Activated T-helper 1 cell treated with anti-CD3 and anti-CD28 coated beads, Interleukin-12 subunit alpha, Interleukin-12 subunit beta, Interleukin-2, Interleukin-4 antibody, amounts not matched to agents 30 ng/mL and 10 ng/mL and 1 ng/mL, durations not matched to agents 14 hours and 24 hours and 36 hours (primary cell): Measurements from ENCODE around the gene BMP3. TPM values are rescaled to one million over a fixed set of nuclear protein-coding genes. Genes with fewer than 3 reads are reported as not detected.

ENCODE experiments used
- DNase-seq: peaks from one replicate; pipeline ENCODE4 v3.0.0; 2021; ENCODE audit warnings: low spot score
- H3K27ac Mint-ChIP-seq: one replicate; pipeline ENCODE4 v1.8.0; 2021; ENCODE audit warnings: mild to moderate bottlenecking, mixed read lengths
- H3K27me3 Mint-ChIP-seq: one replicate; pipeline ENCODE4 v1.8.0; 2022; ENCODE audit warnings: mild to moderate bottlenecking, moderate library complexity, mixed read lengths; ENCODE audit not compliant: insufficient read depth
- H3K36me3 Mint-ChIP-seq: one replicate; pipeline ENCODE4 v1.8.0; 2021; ENCODE audit warnings: low read depth, mixed read lengths
- H3K4me1 Mint-ChIP-seq: one replicate; pipeline ENCODE4 v1.8.0; 2021; ENCODE audit warnings: low read depth, mixed read lengths
- H3K4me3 Mint-ChIP-seq: one replicate; pipeline ENCODE4 v1.8.0; 2021; ENCODE audit warnings: mild to moderate bottlenecking, moderate library complexity, mixed read lengths
- H3K9me3 Mint-ChIP-seq: one replicate; pipeline ENCODE4 v1.8.0; 2021; ENCODE audit warnings: mixed read lengths
- intact Hi-C: fragments of 100-400 bp; cut with micrococcal nuclease; formaldehyde crosslinking; loops from one replicate; pipeline ENCODE4 v1.15.1; 2024
- total RNA-seq: library from RNA; stranded (reverse); gene quantifications from 2 replicates; pipeline ENCODE4 v1.2.3, GENCODE V29; 2022

Gene BMP3
- total RNA-seq, 1 donor from 2014 or later: not detected

GRCh38 chr4:81030981-81031791, 678 bp downstream of the BMP3 start:
- DNase-seq: no peak
- Mint-ChIP-seq H3K27ac (no peak overlapping the region), H3K4me3 (peak overlapping the region; percentile 23), H3K27me3 (peaks cover 60% of the 10 kb centered on the region), H3K4me1 (peaks cover 5% of the 10 kb centered on the region), H3K9me3 (no peaks in the 10 kb centered on the region), H3K36me3 (no peaks in the 10 kb centered on the region)
- intact Hi-C loops: no loop called here

GRCh38 chr4:81031796-81032551, 1.5 kb downstream of the BMP3 start:
- Mint-ChIP-seq H3K27me3 (peaks cover 54% of the 10 kb centered on the region), H3K9me3 (no peaks in the 10 kb centered on the region), H3K4me1 (peaks cover 5% of the 10 kb centered on the region), H3K4me3 (peak overlapping the region; percentile 23), H3K36me3 (no peaks in the 10 kb centered on the region), H3K27ac (no peak overlapping the region)
- intact Hi-C loops: no loop called here
- no peak for DNase-seq

GRCh38 chr4:81032771-81033684, 2.5 kb downstream of the BMP3 start:
- DNase-seq: no peak
- peaks cover 55% of the 10 kb centered on the region for H3K27me3 Mint-ChIP-seq
- H3K36me3 Mint-ChIP-seq: no peaks in the 10 kb centered on the region
- no peaks in the 10 kb centered on the region for H3K9me3 Mint-ChIP-seq
- no peak overlapping the region for H3K27ac Mint-ChIP-seq
- H3K4me3 Mint-ChIP-seq: no peak overlapping the region
- intact Hi-C loops: no loop called here
- peaks cover 5% of the 10 kb centered on the region for H3K4me1 Mint-ChIP-seq

- no peak overlapping the region for H3K27ac Mint-ChIP-seq
- intact Hi-C loops: no loop called here
- no peaks in the 10 kb centered on the region for H3K4me1 Mint-ChIP-seq
- H3K9me3 Mint-ChIP-seq: no peaks in the 10 kb centered on the region
- no peak for DNase-seq
- H3K36me3 Mint-ChIP-seq: no peaks in the 10 kb centered on the region
- peaks cover 12% of the 10 kb centered on the region for H3K27me3 Mint-ChIP-seq
- no peak overlapping the region for H3K4me3 Mint-ChIP-seq
Measured at GRCh38 chr4:81038636-81039350, 8.3 kb downstream of the BMP3 start.

- H3K4me1 Mint-ChIP-seq: no peaks in the 10 kb centered on the region
- no peaks in the 10 kb centered on the region for H3K9me3 Mint-ChIP-seq
- H3K4me3 Mint-ChIP-seq: no peak overlapping the region
- H3K27ac Mint-ChIP-seq: no peak overlapping the region
- no peaks in the 10 kb centered on the region for H3K36me3 Mint-ChIP-seq
- H3K27me3 Mint-ChIP-seq: peaks cover 10% of the 10 kb centered on the region
- no peak for DNase-seq
- intact Hi-C loops: no loop called here
Measured at GRCh38 chr4:81039351-81039972, 9.0 kb downstream of the BMP3 start.

GRCh38 chr4:81040012-81040659, 9.6 kb downstream of the BMP3 start:
- H3K4me1 Mint-ChIP-seq: no peaks in the 10 kb centered on the region
- intact Hi-C loops: loop anchor here (2.0 kb wide), 1 partner anchor 673 kb away; no protein-coding TSS in a partner anchor
- peaks cover 10% of the 10 kb centered on the region for H3K27me3 Mint-ChIP-seq
- no peak for DNase-seq
- H3K27ac Mint-ChIP-seq: no peak overlapping the region
- no peaks in the 10 kb centered on the region for H3K36me3 Mint-ChIP-seq
- no peaks in the 10 kb centered on the region for H3K9me3 Mint-ChIP-seq
- H3K4me3 Mint-ChIP-seq: no peak overlapping the region

- no peak for DNase-seq
- intact Hi-C loops: no loop called here
- no peak overlapping the region for H3K4me3 Mint-ChIP-seq
- no peaks in the 10 kb centered on the region for H3K36me3 Mint-ChIP-seq
- H3K4me1 Mint-ChIP-seq: no peaks in the 10 kb centered on the region
- H3K27me3 Mint-ChIP-seq: peaks cover 7% of the 10 kb centered on the region
- no peak overlapping the region for H3K27ac Mint-ChIP-seq
- no peaks in the 10 kb centered on the region for H3K9me3 Mint-ChIP-seq
Measured at GRCh38 chr4:81042578-81043365, 12.3 kb downstream of the BMP3 start.

- H3K27ac Mint-ChIP-seq: no peak overlapping the region
- H3K4me3 Mint-ChIP-seq: no peak overlapping the region
- H3K4me1 Mint-ChIP-seq: no peaks in the 10 kb centered on the region
- intact Hi-C loops: no loop called here
- H3K36me3 Mint-ChIP-seq: no peaks in the 10 kb centered on the region
- H3K27me3 Mint-ChIP-seq: peaks cover 8% of the 10 kb centered on the region
- H3K9me3 Mint-ChIP-seq: no peaks in the 10 kb centered on the region
- DNase-seq: no peak
Measured at GRCh38 chr4:81049330-81049729, 18.8 kb downstream of the BMP3 start.

- H3K4me1 Mint-ChIP-seq: no peaks in the 10 kb centered on the region
- H3K4me3 Mint-ChIP-seq: no peak overlapping the region
- no peaks in the 10 kb centered on the region for H3K9me3 Mint-ChIP-seq
- H3K27ac Mint-ChIP-seq: no peak overlapping the region
- H3K36me3 Mint-ChIP-seq: no peaks in the 10 kb centered on the region
- peaks cover 8% of the 10 kb centered on the region for H3K27me3 Mint-ChIP-seq
- no peak for DNase-seq
- intact Hi-C loops: no loop called here
Measured at GRCh38 chr4:81049907-81050306, 19.4 kb downstream of the BMP3 start.

GRCh38 chr4:81052119-81053068, 21.9 kb downstream of the BMP3 start:
- no peak overlapping the region for H3K4me3 Mint-ChIP-seq
- no peak for DNase-seq
- H3K9me3 Mint-ChIP-seq: no peaks in the 10 kb centered on the region
- H3K36me3 Mint-ChIP-seq: no peaks in the 10 kb centered on the region
- intact Hi-C loops: no loop called here
- H3K27ac Mint-ChIP-seq: no peak overlapping the region
- H3K4me1 Mint-ChIP-seq: no peaks in the 10 kb centered on the region
- H3K27me3 Mint-ChIP-seq: peaks cover 10% of the 10 kb centered on the region
